Fibroblast of lung (primary cell): ENCODE results near the gene PCGF1. TPM values are rescaled to one million over a fixed set of nuclear protein-coding genes. Genes with fewer than 3 reads are reported as not detected.

ENCODE experiments used
- DNase-seq, 2 donors: peaks; one replicate each; pipeline versions ENCODE4 v3.0.0 to v3.0.0-alpha.2; 2010; ENCODE audit warnings: low read depth in 2 of 2
- H2AFZ ChIP-seq: 2 replicates; pipeline ENCODE4 v1.5.1; 2012; ENCODE audit warnings: low read length, control low read depth, inconsistent platforms
- H3K27ac ChIP-seq: 2 replicates; pipeline ENCODE4 v1.5.1; 2011; ENCODE audit warnings: low read length, control low read depth; ENCODE audit not compliant: insufficient read depth
- H3K27me3 ChIP-seq: 2 replicates; pipeline ENCODE4 v1.5.1; 2011; ENCODE audit warnings: mild to moderate bottlenecking, low read length; ENCODE audit not compliant: control insufficient read depth, insufficient read depth
- H3K36me3 ChIP-seq: 2 replicates; pipeline ENCODE4 v1.5.1; 2011; ENCODE audit warnings: low read length; ENCODE audit not compliant: control insufficient read depth, insufficient read depth
- H3K4me1 ChIP-seq: 2 replicates; pipeline ENCODE4 v1.5.1; 2011; ENCODE audit warnings: low read length; ENCODE audit not compliant: control insufficient read depth, insufficient read depth; ENCODE audit errors: extremely low read depth
- H3K4me2 ChIP-seq: 2 replicates; pipeline ENCODE4 v1.5.1; 2011; ENCODE audit warnings: low read length, control low read depth; ENCODE audit not compliant: insufficient read depth; ENCODE audit errors: extremely low read depth
- H3K4me3 ChIP-seq, 4 experiments: fragments of 200-600 bp in 1 of 4; sonication (generic) in 1 of 4; replicated peaks in 1 of 4; 2 replicates each; pipeline ENCODE4 v1.5.1; 2011 to 2016; ENCODE audit warnings: low read length in 4 of 4, low read depth in 3 of 4, mild to moderate bottlenecking in 3 of 4, control low read depth in 2 of 4, inconsistent platforms in 1 of 4, mixed read lengths in 1 of 4; ENCODE audit not compliant: insufficient read depth in 1 of 4; ENCODE audit errors: control extremely low read depth in 1 of 4
- H3K79me2 ChIP-seq: 2 replicates; pipeline ENCODE4 v1.5.1; 2012; ENCODE audit warnings: mild to moderate bottlenecking, low read length, inconsistent platforms; ENCODE audit not compliant: control insufficient read depth, insufficient read depth
- H3K9ac ChIP-seq: 2 replicates; pipeline ENCODE4 v1.5.1; 2011; ENCODE audit warnings: mild to moderate bottlenecking, low read length, control low read depth; ENCODE audit not compliant: insufficient read depth
- H3K9me3 ChIP-seq: 2 replicates; pipeline ENCODE4 v1.5.1; 2012; ENCODE audit warnings: low read depth, low read length; ENCODE audit not compliant: control insufficient read depth, insufficient read depth
- H4K20me1 ChIP-seq: 2 replicates; pipeline ENCODE4 v1.5.1; 2011; ENCODE audit warnings: low read length; ENCODE audit not compliant: control insufficient read depth, insufficient read depth; ENCODE audit errors: extremely low read depth
- CTCF ChIP-seq, 2 donors: IDR thresholded peaks in 1 of 2; conservative IDR thresholded peaks in 1 of 2; 1 replicate in 1 of 2; 2 replicates in 1 of 2; pipeline ENCODE4 v1.5.1; 2011 to 2012; ENCODE audit warnings: low read length in 2 of 2, control low read depth in 1 of 2, inconsistent platforms in 1 of 2, low read depth in 1 of 2, mild to moderate bottlenecking in 1 of 2
- EZH2 ChIP-seq: IDR thresholded peaks from 2 replicates; pipeline ENCODE4 v1.5.1; 2012; ENCODE audit warnings: low read length, control low read depth, mild to moderate bottlenecking; ENCODE audit errors: missing control alignments
- polyA plus RNA-seq, 2 donors: library from polyadenylated mRNA; depleted of rRNA in 1 of 2; stranded (reverse) in 1 of 2; unstranded in 1 of 2; fragments of >200 nt; gene quantifications; 2 replicates each; pipeline ENCODE4 v1.2.1, GENCODE V29; 2011 to 2012; ENCODE audit warnings: missing spikeins in 1 of 2
- total RNA-seq: library from RNA; depleted of rRNA; stranded (reverse); fragments of >200 nt; gene quantifications from 2 replicates; pipeline ENCODE4 v1.2.1, GENCODE V29; 2014

The PCGF1 gene
- total and polyA plus RNA-seq, 2 donors (not counting 1 experiment from before 2014, with no cell fraction given) = 23.8 to 35.5 TPM

GRCh38 chr2:74503506-74504475, 3.7 kb downstream of the PCGF1 start:
- H3K4me2 ChIP-seq = peak overlapping the region; percentile 90
- no peaks in the 10 kb centered on the region for H3K9me3 ChIP-seq
- H3K27me3 ChIP-seq = no peaks in the 10 kb centered on the region
- peaks cover 13% of the 10 kb centered on the region for H3K4me1 ChIP-seq
- DNase-seq = no peak
- no peak for TF ChIP-seq CTCF (conservative IDR thresholded peaks at IDR 0.05 in 1 of 2, IDR thresholded peaks at IDR 0.05 in 1 of 2; ENCODE audit: low read depth in 1 of 2, low read length in 2 of 2)
- no peak for TF ChIP-seq EZH2
- no peaks in the 10 kb centered on the region for H4K20me1 ChIP-seq
- H3K9ac ChIP-seq = peak overlapping the region; percentile 48
- peaks cover 15% of the 10 kb centered on the region for H3K79me2 ChIP-seq
- peak overlapping the region; percentile 75 for H3K27ac ChIP-seq
- peak overlapping the region; percentile 28 for H2AFZ ChIP-seq
- peaks cover 4% of the 10 kb centered on the region for H3K36me3 ChIP-seq
- peak overlapping the region; percentile 9 to 69 (median 48) for H3K4me3 ChIP-seq

GRCh38 chr2:74502720-74503505, 4.6 kb downstream of the PCGF1 start:
- peak; percentile 34 to 39 for TF ChIP-seq CTCF (conservative IDR thresholded peaks at IDR 0.05 in 1 of 2, IDR thresholded peaks at IDR 0.05 in 1 of 2; ENCODE audit: low read depth in 1 of 2, low read length in 2 of 2)
- no peak for TF ChIP-seq EZH2
- Histone ChIP-seq H2AFZ (peak overlapping the region; percentile 66), H4K20me1 (no peaks in the 10 kb centered on the region), H3K79me2 (peaks cover 15% of the 10 kb centered on the region), H3K27ac (peak overlapping the region; percentile 75), H3K36me3 (peaks cover 4% of the 10 kb centered on the region), H3K4me3 (peak overlapping the region; percentile 9 to 69 (median 48)), H3K9ac (peak overlapping the region; percentile 48), H3K27me3 (no peaks in the 10 kb centered on the region), H3K4me1 (peaks cover 17% of the 10 kb centered on the region), H3K9me3 (no peaks in the 10 kb centered on the region), H3K4me2 (peak overlapping the region; percentile 90)
- DNase-seq = peak; percentile 81 to 90

GRCh38 chr2:74502147-74502719, 5.3 kb downstream of the PCGF1 start:
- Histone ChIP-seq H4K20me1 (no peaks in the 10 kb centered on the region), H3K27ac (peak overlapping the region; percentile 75), H3K4me3 (peak overlapping the region; percentile 9 to 69 (median 48)), H2AFZ (peak overlapping the region; percentile 66), H3K79me2 (peaks cover 15% of the 10 kb centered on the region), H3K36me3 (peaks cover 4% of the 10 kb centered on the region), H3K9ac (peak overlapping the region; percentile 48), H3K4me2 (peak overlapping the region; percentile 90), H3K27me3 (no peaks in the 10 kb centered on the region), H3K9me3 (no peaks in the 10 kb centered on the region), H3K4me1 (peaks cover 17% of the 10 kb centered on the region)
- TF ChIP-seq CTCF (conservative IDR thresholded peaks at IDR 0.05 in 1 of 2, IDR thresholded peaks at IDR 0.05 in 1 of 2; ENCODE audit: low read depth in 1 of 2, low read length in 2 of 2) (no peak), EZH2 (peak; percentile 39)
- no peak for DNase-seq
